ENCODE data around the gene FCHSD1.

The FCHSD1 gene

GRCh38 chr5:141638771-141639170 is 12.4 kb downstream of the FCHSD1 start:
- DNase-seq (ENCODE audit: low read depth in 2 of 2), result no peak
- TF ChIP-seq CTCF (IDR thresholded peaks at IDR 0.05; ENCODE audit: low read depth, low read length), result no peak
- no peak overlapping the region for H3K4me3 ChIP-seq (replicated peaks in 1 of 2; ENCODE audit: low read depth in 2 of 2, low read length in 2 of 2)

GRCh38 chr5:141637767-141638419 is 13.3 kb downstream of the FCHSD1 start:
- H3K4me3 ChIP-seq (replicated peaks in 1 of 2; ENCODE audit: low read depth in 2 of 2, low read length in 2 of 2), result peak overlapping the region; percentile 90 to 95
- peak; percentile 41 for TF ChIP-seq CTCF (IDR thresholded peaks at IDR 0.05; ENCODE audit: low read depth, low read length)
- DNase-seq (ENCODE audit: low read depth in 2 of 2), result peak; percentile 56 to 60

GRCh38 chr5:141637123-141637766 is 14.0 kb downstream of the FCHSD1 start:
- TF ChIP-seq CTCF (IDR thresholded peaks at IDR 0.05; ENCODE audit: low read depth, low read length), result no peak
- peak overlapping the region; percentile 90 to 95 for H3K4me3 ChIP-seq (replicated peaks in 1 of 2; ENCODE audit: low read depth in 2 of 2, low read length in 2 of 2)
- DNase-seq (ENCODE audit: low read depth in 2 of 2), result no peak

GRCh38 chr5:141636413-141637122 is 14.7 kb downstream of the FCHSD1 start, which contains the start of the genes HDAC3 and RELL2:
HDAC3 (minus strand) TSS chr5:141636849; CDS start chr5:141636790, 59 bp downstream.
RELL2 (plus strand) TSS chr5:141636997; CDS start chr5:141638226, 1,229 bp downstream.
- peak within 1 kb of the TSS; percentile 90 to 95 for H3K4me3 ChIP-seq (replicated peaks in 1 of 2; ENCODE audit: low read depth in 2 of 2, low read length in 2 of 2)
- DNase-seq (ENCODE audit: low read depth in 2 of 2), result peak; percentile 88 to 93
- TF ChIP-seq CTCF (IDR thresholded peaks at IDR 0.05; ENCODE audit: low read depth, low read length), result no peak

GRCh38 chr5:141636106-141636412 is 15.2 kb downstream of the FCHSD1 start:
- H3K4me3 ChIP-seq (replicated peaks in 1 of 2; ENCODE audit: low read depth in 2 of 2, low read length in 2 of 2), result peak overlapping the region; percentile 90 to 95
- DNase-seq (ENCODE audit: low read depth in 2 of 2), result no peak
- no peak for TF ChIP-seq CTCF (IDR thresholded peaks at IDR 0.05; ENCODE audit: low read depth, low read length)

GRCh38 chr5:141635646-141636045 is 15.6 kb downstream of the FCHSD1 start:
- no peak for DNase-seq (ENCODE audit: low read depth in 2 of 2)
- no peak for TF ChIP-seq CTCF (IDR thresholded peaks at IDR 0.05; ENCODE audit: low read depth, low read length)
- peak overlapping the region; percentile 90 to 95 for H3K4me3 ChIP-seq (replicated peaks in 1 of 2; ENCODE audit: low read depth in 2 of 2, low read length in 2 of 2)

Data from cardiac fibroblast (primary cell).